Effector memory CD4-positive, alpha-beta T cell (primary cell): Measurements from ENCODE around the gene SMURF2.
A peak's percentile ranks its signal among the peaks of the same experiment; 100 is the strongest.
"Not testable (repeated sequence)": the region's sequence is repeated elsewhere in the genome, so short reads cannot be mapped to it uniquely, and the experiment has no call there.

Source experiments
- DNase-seq, 3 donors: peaks; one replicate each; pipeline ENCODE4 v3.0.0-alpha.2; 2020
- H3K27ac ChIP-seq: 2 replicates; pipeline ENCODE4 v1.7.0; 2013; ENCODE audit warnings: mild to moderate bottlenecking, low read length, moderate library complexity; ENCODE audit not compliant: insufficient read depth, poor library complexity, severe bottlenecking
- H3K27me3 ChIP-seq: replicated peaks from 2 replicates; pipeline ENCODE4 v1.7.0; 2013; ENCODE audit warnings: mild to moderate bottlenecking, low read length; ENCODE audit not compliant: insufficient read depth, control insufficient read depth, poor library complexity, severe bottlenecking
- H3K36me3 ChIP-seq: 2 replicates; pipeline ENCODE4 v1.7.0; 2013; ENCODE audit warnings: mild to moderate bottlenecking, low read length, moderate library complexity; ENCODE audit not compliant: control insufficient read depth, insufficient read depth
- H3K4me1 ChIP-seq: 2 replicates; pipeline ENCODE4 v1.7.0; 2013; ENCODE audit warnings: low read length, mild to moderate bottlenecking; ENCODE audit not compliant: control insufficient read depth, insufficient read depth, poor library complexity, severe bottlenecking
- H3K4me3 ChIP-seq: 2 replicates; pipeline ENCODE4 v1.7.0; 2013; ENCODE audit warnings: low read length, low read depth, mild to moderate bottlenecking; ENCODE audit not compliant: insufficient read depth, poor library complexity, severe bottlenecking
- H3K9me3 ChIP-seq: 2 replicates; pipeline ENCODE4 v1.7.0; 2013; ENCODE audit warnings: mild to moderate bottlenecking, low read length, moderate library complexity; ENCODE audit not compliant: control insufficient read depth

The SMURF2 gene

DNA sequence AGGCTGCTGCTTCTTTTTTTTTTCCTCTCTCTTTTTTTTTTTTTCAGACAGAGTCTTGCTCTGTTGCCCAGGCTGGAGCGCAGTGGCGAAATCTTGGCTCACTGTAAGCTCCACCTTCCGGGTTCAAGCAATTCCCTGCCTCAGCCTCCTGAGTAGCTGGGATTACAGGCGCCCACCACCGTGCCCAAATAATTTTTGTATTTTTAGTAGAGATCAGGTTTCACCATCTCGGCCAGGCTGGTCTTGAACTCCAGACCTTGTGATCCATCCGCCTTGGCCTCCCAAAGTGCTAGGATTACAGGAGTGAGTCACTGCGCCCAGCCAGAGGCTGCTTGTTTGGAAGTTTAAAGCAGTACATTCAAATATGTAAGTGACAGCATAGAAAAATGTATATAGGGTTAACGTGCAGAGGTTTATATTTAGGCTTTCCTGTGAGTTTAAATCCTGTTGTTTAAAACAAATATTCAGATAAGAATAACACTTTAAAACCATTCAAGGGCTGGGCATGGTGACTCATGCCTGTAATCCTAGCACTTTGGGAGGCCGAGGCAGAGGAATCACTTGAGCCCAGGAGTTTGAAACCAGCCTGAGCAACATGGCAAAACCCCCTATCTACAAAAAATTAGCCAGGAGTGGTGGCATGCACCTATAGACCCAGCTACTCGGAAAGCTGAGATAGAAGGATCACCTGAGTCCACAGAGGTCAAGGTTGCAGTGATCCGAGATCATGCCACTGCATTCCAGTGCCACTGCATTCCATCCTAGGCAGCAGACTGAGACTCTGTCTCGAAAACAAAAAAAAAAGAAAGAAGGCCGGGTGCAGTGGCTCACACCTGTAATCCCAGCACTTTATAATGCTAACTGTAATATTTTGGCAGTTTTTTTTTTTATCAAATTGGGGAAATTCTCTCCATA is 6.0 kb upstream of the SMURF2 start:
- not testable (repeated sequence) for H3K36me3 ChIP-seq, H3K27me3 ChIP-seq, H3K4me3 ChIP-seq, DNase-seq, H3K27ac ChIP-seq, H3K4me1 ChIP-seq, H3K9me3 ChIP-seq

DNA sequence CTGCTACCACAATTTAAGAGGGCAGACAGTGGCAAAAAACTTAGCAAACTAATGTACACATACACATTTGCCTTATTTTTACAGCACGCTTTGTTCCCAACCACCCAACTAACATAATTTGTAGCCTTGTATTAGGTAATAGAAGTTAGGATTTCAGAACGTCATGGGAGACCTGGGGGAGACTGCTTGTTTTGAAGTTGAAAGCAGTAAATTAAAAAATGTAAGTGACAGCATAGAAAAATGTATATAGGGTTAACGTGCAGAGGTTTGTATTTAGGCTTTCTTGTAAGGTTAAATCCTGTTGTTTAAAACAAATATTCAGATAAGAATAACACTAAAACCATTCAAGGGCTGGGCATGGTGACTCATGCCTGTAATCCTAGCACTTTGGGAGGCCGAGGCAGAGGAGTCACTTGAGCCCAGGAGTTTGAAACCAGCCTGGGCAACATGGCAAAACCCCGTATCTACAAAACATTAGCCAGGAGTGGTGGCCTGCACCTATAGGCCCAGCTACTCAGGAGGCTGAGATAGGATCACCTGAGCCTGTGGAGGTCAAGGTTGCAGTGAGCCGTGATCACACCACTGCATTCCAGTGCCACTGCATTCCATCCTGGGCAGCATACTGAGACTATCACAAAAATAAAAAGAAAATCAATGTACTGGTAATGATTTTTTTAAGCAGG is 2.3 kb upstream of the SMURF2 start:
- not testable (repeated sequence) for H3K27ac ChIP-seq, H3K4me3 ChIP-seq, H3K9me3 ChIP-seq, DNase-seq, H3K4me1 ChIP-seq, H3K36me3 ChIP-seq, H3K27me3 ChIP-seq

DNA sequence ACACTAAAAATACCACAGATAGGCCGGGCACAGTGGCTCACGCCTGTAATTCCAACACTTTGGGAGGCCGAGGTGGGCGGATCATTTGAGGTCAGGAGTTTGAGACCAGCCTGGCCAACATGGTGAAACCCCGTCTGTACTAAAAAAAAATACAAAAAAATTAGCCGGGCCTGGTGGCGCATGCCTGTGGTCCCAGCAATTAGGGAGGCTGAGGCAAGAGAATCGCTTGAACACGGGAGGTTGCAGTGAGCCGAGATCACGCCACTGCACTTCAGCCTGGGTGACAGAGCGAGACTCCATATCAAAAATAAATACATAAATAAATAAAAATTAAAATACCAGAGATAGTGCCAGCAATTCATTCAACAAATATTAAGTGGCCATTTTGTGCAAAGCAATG is 1.7 kb upstream of the SMURF2 start:
- H3K4me3 ChIP-seq, H3K36me3 ChIP-seq, H3K27ac ChIP-seq, H3K4me1 ChIP-seq, DNase-seq, H3K27me3 ChIP-seq, H3K9me3 ChIP-seq: not testable (repeated sequence)

DNA sequence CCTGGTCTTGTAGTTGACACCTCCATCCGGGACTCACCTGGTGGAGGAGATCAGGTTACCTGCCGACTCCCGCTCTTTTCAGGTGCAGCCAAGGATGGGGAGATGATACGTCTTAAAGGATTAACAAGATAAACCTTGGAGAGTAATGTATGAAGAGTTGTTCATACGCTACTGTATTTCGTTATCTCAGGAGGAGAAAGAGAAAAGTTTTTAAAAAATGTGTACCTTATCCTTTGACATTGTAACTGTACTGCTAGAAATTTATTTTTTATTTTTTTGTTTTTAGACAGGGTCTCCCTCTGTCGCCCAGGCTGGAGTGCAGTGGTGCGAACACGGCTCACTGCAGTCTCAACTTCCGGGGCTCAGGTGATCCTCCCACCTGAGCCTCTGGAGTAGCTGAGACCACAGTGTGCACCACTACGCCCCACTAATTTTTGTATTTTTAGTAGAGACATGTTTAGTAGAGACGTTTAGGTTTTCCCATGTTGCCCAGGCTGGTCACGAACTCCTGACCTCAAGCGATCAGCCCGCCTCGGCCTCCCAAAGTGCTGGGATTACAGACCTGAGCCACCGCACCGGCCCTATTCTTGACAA is 764 bp upstream of the SMURF2 start:
- Histone ChIP-seq H3K36me3 (no peaks in the 10 kb centered on the region), H3K27ac (peak overlapping the region; percentile 60), H3K4me3 (peak overlapping the region; percentile 83), H3K27me3 (no peaks in the 10 kb centered on the region), H3K4me1 (peaks cover 9% of the 10 kb centered on the region), H3K9me3 (no peaks in the 10 kb centered on the region)
- DNase-seq: no peak

DNA sequence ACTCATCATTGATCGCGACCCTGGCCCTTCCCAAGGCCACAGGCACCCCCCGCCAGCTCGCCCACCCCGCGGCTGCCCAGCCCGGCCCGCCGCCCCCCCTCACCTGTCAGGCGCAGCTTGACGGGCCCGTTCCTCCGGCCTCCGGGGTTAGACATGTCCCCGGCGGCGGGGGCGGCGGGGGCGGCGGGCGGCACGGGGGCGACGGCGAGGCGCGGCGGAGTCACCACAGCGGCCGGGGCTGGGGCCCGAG is 456 bp downstream of the SMURF2 start:
- DNase-seq: no peak

DNA sequence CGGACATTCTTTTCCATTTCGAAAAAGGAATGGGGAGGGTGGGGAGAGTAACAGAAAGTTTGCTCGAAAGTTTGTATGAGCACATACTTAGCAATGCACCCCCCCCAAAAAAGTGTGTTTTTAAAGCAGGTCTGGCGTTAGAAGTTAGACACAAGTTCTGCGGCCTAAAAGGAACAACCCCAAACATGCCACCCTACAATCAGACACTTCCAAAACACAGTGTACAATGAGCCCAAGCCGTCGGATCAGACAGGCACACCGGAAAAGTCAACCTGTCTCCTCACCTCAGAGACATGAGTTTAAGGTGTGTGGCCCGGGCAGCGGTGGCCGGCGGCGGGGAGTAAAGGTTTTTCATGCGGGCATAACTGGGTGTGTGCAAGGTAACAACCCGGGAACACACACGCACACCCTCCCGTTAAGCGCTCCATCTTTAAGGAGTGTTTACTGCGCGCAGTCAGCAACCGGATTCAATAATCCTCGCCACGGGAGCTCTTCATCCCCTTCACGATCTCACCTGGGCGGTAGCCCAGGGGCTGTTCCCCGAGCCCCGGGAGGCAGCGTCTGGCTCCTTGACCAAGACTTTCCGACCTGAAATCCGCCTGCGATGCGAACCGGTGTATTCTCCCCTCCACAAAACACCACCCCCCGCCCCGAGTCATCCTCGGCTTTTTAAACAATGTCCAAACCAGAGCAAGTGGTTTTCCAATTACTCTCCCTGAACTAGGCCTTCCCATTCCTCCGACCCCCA is 955 bp downstream of the SMURF2 start:
- not testable (repeated sequence) for H3K27me3 ChIP-seq, H3K4me1 ChIP-seq, H3K36me3 ChIP-seq, H3K9me3 ChIP-seq
- Histone ChIP-seq H3K27ac (peak overlapping the region; percentile 63), H3K4me3 (peak overlapping the region; percentile 83)
- DNase-seq: peak; percentile 7 to 12 (median 8)

More for the DNA sequence above, 456 bp downstream of the SMURF2 start:
- Histone ChIP-seq H3K36me3 (no peaks in the 10 kb centered on the region), H3K4me3 (peak overlapping the region; percentile 83), H3K27ac (peak overlapping the region; percentile 63), H3K9me3 (no peaks in the 10 kb centered on the region), H3K27me3 (no peaks in the 10 kb centered on the region), H3K4me1 (peaks cover 9% of the 10 kb centered on the region)

DNA sequence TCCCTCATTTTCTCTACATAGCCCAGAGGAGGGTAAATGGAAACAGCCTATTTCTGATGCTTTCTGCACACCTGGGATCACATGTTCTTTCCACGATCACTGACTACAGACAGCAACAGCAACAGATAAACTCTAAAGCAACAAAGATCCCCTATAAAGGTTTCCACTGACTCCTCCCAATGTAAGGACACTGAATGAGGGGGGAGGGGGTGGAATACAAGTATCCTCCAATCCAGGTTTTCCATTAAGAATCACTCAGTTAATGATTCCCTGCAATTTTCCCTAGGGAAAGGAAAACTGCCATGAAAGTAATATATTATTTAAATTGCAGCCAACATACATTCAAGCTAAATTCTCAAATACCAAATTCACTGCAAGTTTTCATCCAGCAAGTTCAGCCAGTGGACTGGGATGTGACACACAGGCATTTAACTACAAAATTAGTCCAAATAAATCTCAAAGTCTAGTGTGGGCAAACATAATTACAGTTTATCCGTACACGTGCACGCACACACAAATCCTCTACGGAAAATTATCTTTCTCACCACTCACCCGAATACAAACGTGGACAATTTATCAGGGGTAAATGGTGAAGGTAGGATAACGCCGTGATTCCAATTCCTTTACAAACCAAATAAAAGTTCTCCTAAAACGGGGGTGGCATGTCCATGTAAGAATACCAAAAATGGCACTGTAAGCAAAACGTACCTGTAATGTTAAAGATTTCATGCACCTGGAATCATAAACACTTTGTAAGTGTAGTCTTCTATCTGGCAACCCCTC is 1.7 kb downstream of the SMURF2 start:
- not testable (repeated sequence) for H3K4me1 ChIP-seq, H3K27me3 ChIP-seq, H3K36me3 ChIP-seq, H3K9me3 ChIP-seq, DNase-seq
- H3K4me3 ChIP-seq: peak overlapping the region; percentile 83
- peak overlapping the region; percentile 33 for H3K27ac ChIP-seq

DNA sequence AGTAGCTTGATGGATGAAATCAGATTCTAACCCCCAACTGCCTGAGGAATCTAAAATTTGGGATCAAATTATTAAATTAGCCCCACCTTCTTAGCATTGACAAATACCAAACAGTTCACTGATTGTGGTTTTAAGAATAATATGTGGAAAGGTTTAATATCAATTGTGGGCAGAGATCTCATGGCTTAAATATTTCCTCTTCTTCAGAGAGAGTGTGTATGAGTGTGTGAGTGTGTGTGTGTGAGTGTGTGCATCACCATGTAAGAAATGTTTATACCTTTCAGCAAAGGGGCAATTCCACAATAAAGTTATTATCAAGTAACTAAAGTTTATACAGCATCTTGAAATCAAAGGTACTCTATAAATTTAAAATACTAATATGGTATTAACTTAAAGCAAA is 3.2 kb downstream of the SMURF2 start:
- H3K27ac ChIP-seq: no peak overlapping the region
- H3K9me3 ChIP-seq: no peaks in the 10 kb centered on the region
- H3K36me3 ChIP-seq: no peaks in the 10 kb centered on the region
- H3K4me1 ChIP-seq: peaks cover 9% of the 10 kb centered on the region
- no peaks in the 10 kb centered on the region for H3K27me3 ChIP-seq
- no peak for DNase-seq
- no peak overlapping the region for H3K4me3 ChIP-seq

DNA sequence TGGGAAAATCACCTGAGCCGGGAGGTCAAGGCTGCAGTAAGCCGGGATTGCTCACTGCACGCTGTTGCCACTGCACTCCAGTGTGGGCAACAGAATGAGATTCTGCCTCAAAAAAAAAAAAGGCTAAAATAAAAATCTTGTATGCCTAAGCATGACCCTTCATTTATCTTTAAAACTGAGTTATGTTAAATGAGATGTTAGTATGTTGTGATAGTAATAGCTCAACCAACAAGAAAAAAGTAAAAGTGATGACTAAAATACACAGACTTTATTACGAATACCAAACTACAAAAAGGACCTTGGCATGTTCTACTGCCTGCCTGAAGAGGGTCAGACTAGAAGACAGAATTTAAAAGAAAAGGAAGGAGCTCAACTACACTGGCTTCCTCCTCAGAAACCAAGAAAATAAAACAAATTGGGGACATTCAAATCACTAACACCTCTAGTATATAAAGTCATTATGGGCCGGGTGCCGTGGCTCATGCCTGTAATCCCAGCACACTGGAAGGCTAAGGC is 4.4 kb downstream of the SMURF2 start:
- Histone ChIP-seq H3K27ac (no peak overlapping the region), H3K27me3 (no peaks in the 10 kb centered on the region), H3K4me1 (peaks cover 9% of the 10 kb centered on the region), H3K4me3 (no peak overlapping the region), H3K9me3 (no peaks in the 10 kb centered on the region), H3K36me3 (no peaks in the 10 kb centered on the region)
- DNase-seq: no peak
